ENCODE data around the gene INVS. TPM values are rescaled to one million over a fixed set of nuclear protein-coding genes. Genes with fewer than 3 reads are reported as not detected.
"Not testable (repeated sequence)": the region's sequence is repeated elsewhere in the genome, so short reads cannot be mapped to it uniquely, and the experiment has no call there.

The INVS gene
- polyA plus RNA-seq, 4 donors = 13.4 to 25.8 (median 18.5) TPM

GRCh38 chr9:100307080-100307479 lies 208.0 kb downstream of the INVS start:
- DNase-seq (ENCODE audit: low read depth in 4 of 4, low spot score in 2 of 4) = no peak

GRCh38 chr9:100308965-100309564 lies 210.0 kb downstream of the INVS start:
- DNase-seq (ENCODE audit: low read depth in 4 of 4, low spot score in 2 of 4) = no peak

GRCh38 chr9:100309992-100310391 lies 210.9 kb downstream of the INVS start:
- DNase-seq (ENCODE audit: low read depth in 4 of 4, low spot score in 2 of 4) = no peak

GRCh38 chr9:100315561-100315960 lies 216.5 kb downstream of the INVS start:
- DNase-seq (ENCODE audit: low read depth in 4 of 4, low spot score in 2 of 4) = no peak

- DNase-seq (ENCODE audit: low read depth in 4 of 4, low spot score in 2 of 4) = no peak
These were observed 218.7 kb downstream of the INVS start for GRCh38 chr9:100317706-100318105.

- peak in 1 of 4 donors; percentile 25 for DNase-seq (ENCODE audit: low read depth in 4 of 4, low spot score in 2 of 4)
These were observed 224.0 kb downstream of the INVS start for GRCh38 chr9:100322954-100323536.

- DNase-seq (ENCODE audit: low read depth in 4 of 4, low spot score in 2 of 4) = peak in 1 of 4 donors; percentile 7
These were observed 225.7 kb downstream of the INVS start for GRCh38 chr9:100324594-100325200.

- not testable (repeated sequence) for DNase-seq (ENCODE audit: low read depth in 4 of 4, low spot score in 2 of 4)
These were observed 239.7 kb downstream of the INVS start for GRCh38 chr9:100338736-100339135.

GRCh38 chr9:100340224-100340623 lies 241.2 kb downstream of the INVS start:
- no peak for DNase-seq (ENCODE audit: low read depth in 4 of 4, low spot score in 2 of 4)

- no peak for DNase-seq (ENCODE audit: low read depth in 4 of 4, low spot score in 2 of 4)
These were observed 242.8 kb downstream of the INVS start for GRCh38 chr9:100341889-100342288.

GRCh38 chr9:100346836-100347235 lies 247.8 kb downstream of the INVS start:
- DNase-seq (ENCODE audit: low read depth in 4 of 4, low spot score in 2 of 4) = no peak

GRCh38 chr9:100350188-100350587 lies 251.1 kb downstream of the INVS start:
- no peak for DNase-seq (ENCODE audit: low read depth in 4 of 4, low spot score in 2 of 4)

Other genes with a start within 250 kb of the INVS start
- gene STX17, start 192.6 kb upstream of the INVS start, polyA plus RNA-seq (ENCODE audit: insufficient read length in 4 of 4) = 10 to 100 TPM; 22.8 to 39.7 (median 29.7) TPM
- 10 to 100 TPM; 33.0 to 40.2 (median 35.7) TPM for gene ERP44, start 243 bp upstream of the INVS start, polyA plus RNA-seq (ENCODE audit: insufficient read length in 4 of 4)